Naive thymus-derived CD4-positive, alpha-beta T cell (primary cell): ENCODE measurements around the gene OOSP3. TPM values are rescaled to one million over a fixed set of nuclear protein-coding genes. Genes with fewer than 3 reads are reported as not detected.

Experiments used
- ATAC-seq: fragments of 150-1000 bp; cut with Tn5 transposase; 2 replicates; pipeline ENCODE4 v1.10.0; 2021; ENCODE audit warnings: mild to moderate bottlenecking, moderate library complexity
- CTCF ChIA-PET: fragments of 350-600 bp; sonication (Branson Sonifier 250); formaldehyde crosslinking; loops from one replicate; lab custom pipeline; 2021; ENCODE audit warnings: antibody characterized with exemption; lab: Charles Lee
- POLR2A ChIA-PET: fragments of 350-600 bp; sonication (Branson Sonifier 250); formaldehyde crosslinking; loops from one replicate; lab custom pipeline; 2021; ENCODE audit warnings: antibody characterized with exemption, inconsistent platforms; lab: Charles Lee
- DNase-seq, 9 donors: peaks; one replicate each; pipeline versions ENCODE4 v3.0.0 to v3.0.0-alpha.2; 2020 to 2022; ENCODE audit warnings: mixed read lengths in 1 of 9
- H3K27ac ChIP-seq: one replicate; pipeline ENCODE4 v1.7.0; 2013; ENCODE audit warnings: mild to moderate bottlenecking, low read depth, low read length, moderate library complexity
- H3K27me3 ChIP-seq, 2 donors: one replicate each; pipeline ENCODE4 v1.7.0; 2013; ENCODE audit warnings: low read length in 2 of 2, mild to moderate bottlenecking in 2 of 2, moderate library complexity in 2 of 2; ENCODE audit not compliant: control insufficient read depth in 2 of 2, insufficient read depth in 2 of 2
- H3K36me3 ChIP-seq, 3 experiments: 1 replicate in 2 of 3; 2 replicates in 1 of 3; pipeline ENCODE4 v1.7.0; 2013; ENCODE audit warnings: low read length in 3 of 3, mild to moderate bottlenecking in 3 of 3, moderate library complexity in 1 of 3; ENCODE audit not compliant: insufficient read depth in 3 of 3, control insufficient read depth in 2 of 3
- H3K4me1 ChIP-seq, 2 donors: one replicate each; pipeline ENCODE4 v1.7.0; 2013; ENCODE audit warnings: low read length in 2 of 2, mild to moderate bottlenecking in 2 of 2, moderate library complexity in 1 of 2; ENCODE audit not compliant: control insufficient read depth in 2 of 2, insufficient read depth in 2 of 2
- H3K4me3 ChIP-seq: 2 replicates; pipeline ENCODE4 v1.7.0; 2013; ENCODE audit warnings: mild to moderate bottlenecking, low read length
- H3K9me3 ChIP-seq, 3 experiments: 1 replicate in 2 of 3; 2 replicates in 1 of 3; pipeline ENCODE4 v1.7.0; 2013; ENCODE audit warnings: low read length in 3 of 3; ENCODE audit not compliant: control insufficient read depth in 2 of 3
- H3K27ac Mint-ChIP-seq, 9 donors: one replicate each; pipeline ENCODE4 v1.8.0; 2020 to 2022; ENCODE audit warnings: mixed read lengths in 9 of 9, mild to moderate bottlenecking in 8 of 9, moderate library complexity in 5 of 9, inconsistent platforms in 2 of 9
- H3K27me3 Mint-ChIP-seq, 5 donors: one replicate each; pipeline ENCODE4 v1.8.0; 2021 to 2022; ENCODE audit warnings: mixed read lengths in 5 of 5, mild to moderate bottlenecking in 1 of 5
- H3K36me3 Mint-ChIP-seq, 5 donors: one replicate each; pipeline ENCODE4 v1.8.0; 2020 to 2022; ENCODE audit warnings: mixed read lengths in 5 of 5, mild to moderate bottlenecking in 3 of 5, inconsistent platforms in 1 of 5
- H3K4me1 Mint-ChIP-seq, 7 donors: one replicate each; pipeline ENCODE4 v1.8.0; 2020 to 2022; ENCODE audit warnings: mixed read lengths in 7 of 7, mild to moderate bottlenecking in 3 of 7, inconsistent platforms in 1 of 7
- H3K4me3 Mint-ChIP-seq, 10 donors: one replicate each; pipeline ENCODE4 v1.8.0; 2020 to 2022; ENCODE audit warnings: mild to moderate bottlenecking in 10 of 10, mixed read lengths in 10 of 10, moderate library complexity in 6 of 10, inconsistent platforms in 2 of 10
- H3K9me3 Mint-ChIP-seq, 11 donors: one replicate each; pipeline ENCODE4 v1.8.0; 2020 to 2022; ENCODE audit warnings: mixed read lengths in 11 of 11, mild to moderate bottlenecking in 4 of 11, inconsistent platforms in 1 of 11, moderate library complexity in 1 of 11
- intact Hi-C, 2 donors: fragments of 100-400 bp; cut with micrococcal nuclease; formaldehyde crosslinking; loops; one replicate each; pipeline ENCODE4 v1.15.1; 2023
- polyA plus RNA-seq, 2 donors: library from polyadenylated mRNA; unstranded; fragments of 300-500 nt; fragmentation: Illumina TruSeq; gene quantifications; one replicate each; pipeline ENCODE4 v1.2.3, GENCODE V29; 2021
- total RNA-seq, 6 experiments: library from RNA in 5 of 6; stranded (reverse) in 5 of 6; gene quantifications; 1 replicate in 5 of 6; 2 replicates in 1 of 6; pipeline ENCODE4 v1.2.3 and lab custom pipeline; 2021 to 2026

OOSP3 gene
- total and polyA plus RNA-seq, 7 experiments from 2014 or later: not detected

GRCh38 chr11:59938132-59938531 lies 59.5 kb downstream of the OOSP3 start, which contains the start of gene OOSP1:
Gene OOSP1 (plus strand): TSS chr11:59938432. CDS start chr11:59938455, 23 bp downstream.
- Mint-ChIP-seq H3K4me1 (peaks cover 0 to 5% (median 0%) of the 10 kb centered on the region in 7 donors), H3K4me3 (no peak within 1 kb of the TSS), H3K9me3 (peaks cover 0 to 6% (median 0%) of the 10 kb centered on the region in 11 donors), H3K27me3 (peaks cover 0 to 22% (median 17%) of the 10 kb centered on the region in 5 donors), H3K27ac (no peak within 1 kb of the TSS), H3K36me3 (no peaks in the 10 kb centered on the region)
- intact Hi-C loops: no loop called here
- DNase-seq (no peak), ATAC-seq (no peak)
- Histone ChIP-seq H3K36me3 (no peaks in the 10 kb centered on the region), H3K4me1 (no peaks in the 10 kb centered on the region), H3K4me3 (no peak within 1 kb of the TSS), H3K27ac (no peak within 1 kb of the TSS), H3K9me3 (no peaks in the 10 kb centered on the region), H3K27me3 (no peaks in the 10 kb centered on the region)
- POLR2A ChIA-PET: no interaction called here
- CTCF ChIA-PET: interaction anchor here (0.6 to 0.8 kb wide), 2 partner anchors 37 to 1049 kb away, joined by 3 read pairs; no protein-coding TSS in a partner anchor

DNA sequence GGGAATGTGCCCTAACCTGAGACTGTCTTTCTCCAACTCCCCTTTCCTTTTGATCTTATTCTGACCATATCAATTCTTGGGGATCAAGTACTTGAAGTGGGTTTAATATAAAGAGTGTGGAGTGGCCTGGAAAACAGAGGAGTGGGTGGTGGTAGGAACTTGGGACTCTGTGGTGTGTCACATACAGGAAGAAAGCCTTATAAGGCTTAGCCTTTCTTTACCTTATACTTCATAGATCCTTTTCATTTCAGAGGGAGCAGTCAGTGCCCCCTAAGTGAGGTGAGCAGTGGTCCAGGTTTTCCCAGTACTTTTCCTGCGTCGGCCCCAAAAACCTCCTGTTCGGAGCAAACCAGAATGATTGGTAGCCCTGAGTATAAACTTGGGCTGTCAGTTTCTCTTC lies 60.1 kb downstream of the OOSP3 start:
- peaks cover 0 to 25% (median 22%) of the 10 kb centered on the region in 5 donors for H3K27me3 Mint-ChIP-seq
- intact Hi-C loops: no loop called here

GRCh38 chr11:59939482-59939881 lies 60.9 kb downstream of the OOSP3 start:
- no peaks in the 10 kb centered on the region for H3K4me1 ChIP-seq
- H3K27ac Mint-ChIP-seq: no peak overlapping the region
- no peaks in the 10 kb centered on the region for H3K9me3 ChIP-seq
- no peaks in the 10 kb centered on the region for H3K36me3 ChIP-seq
- peaks cover 0 to 5% (median 0%) of the 10 kb centered on the region in 7 donors for H3K4me1 Mint-ChIP-seq
- H3K27me3 Mint-ChIP-seq: peaks cover 0 to 32% (median 23%) of the 10 kb centered on the region in 5 donors
- H3K4me3 ChIP-seq: no peak overlapping the region
- intact Hi-C loops: no loop called here
- ATAC-seq (no peak), DNase-seq (no peak)
- H3K4me3 Mint-ChIP-seq: no peak overlapping the region
- CTCF ChIA-PET: no interaction called here
- no peaks in the 10 kb centered on the region for H3K27me3 ChIP-seq
- H3K9me3 Mint-ChIP-seq: peaks cover 0 to 13% (median 1%) of the 10 kb centered on the region in 11 donors
- H3K36me3 Mint-ChIP-seq: no peaks in the 10 kb centered on the region
- no peak overlapping the region for H3K27ac ChIP-seq
- POLR2A ChIA-PET: no interaction called here

More for the DNA sequence above, 60.1 kb downstream of the OOSP3 start:
- Mint-ChIP-seq H3K4me3 (no peak overlapping the region), H3K4me1 (peaks cover 0 to 5% (median 0%) of the 10 kb centered on the region in 7 donors), H3K27ac (no peak overlapping the region), H3K9me3 (peaks cover 0 to 8% (median 0%) of the 10 kb centered on the region in 11 donors), H3K36me3 (no peaks in the 10 kb centered on the region)
- Histone ChIP-seq H3K36me3 (no peaks in the 10 kb centered on the region), H3K27me3 (no peaks in the 10 kb centered on the region), H3K4me1 (no peaks in the 10 kb centered on the region), H3K4me3 (no peak overlapping the region), H3K9me3 (no peaks in the 10 kb centered on the region), H3K27ac (no peak overlapping the region)
- POLR2A ChIA-PET: no interaction called here
- ATAC-seq (no peak), DNase-seq (no peak)
- CTCF ChIA-PET: interaction anchor here (0.6 kb wide), 1 partner anchor 36 kb away, joined by 3 read pairs; no protein-coding TSS in a partner anchor

GRCh38 chr11:59941091-59941490 lies 62.5 kb downstream of the OOSP3 start:
- H3K4me1 Mint-ChIP-seq: peaks cover 0 to 5% (median 0%) of the 10 kb centered on the region in 7 donors
- no peak for ATAC-seq
- Histone ChIP-seq H3K36me3 (no peaks in the 10 kb centered on the region), H3K4me1 (no peaks in the 10 kb centered on the region), H3K27ac (no peak overlapping the region), H3K4me3 (no peak overlapping the region), H3K27me3 (no peaks in the 10 kb centered on the region), H3K9me3 (no peaks in the 10 kb centered on the region)
- ChIA-PET POLR2A (no interaction called here), CTCF (no interaction called here)
- intact Hi-C loops: no loop called here
- no peak overlapping the region for H3K27ac Mint-ChIP-seq
- H3K4me3 Mint-ChIP-seq: no peak overlapping the region
- no peak for DNase-seq
- peaks cover 0 to 13% (median 2%) of the 10 kb centered on the region in 11 donors for H3K9me3 Mint-ChIP-seq
- peaks cover 0 to 5% (median 0%) of the 10 kb centered on the region in 5 donors for H3K36me3 Mint-ChIP-seq
- H3K27me3 Mint-ChIP-seq: peaks cover 0 to 42% (median 32%) of the 10 kb centered on the region in 5 donors

DNA sequence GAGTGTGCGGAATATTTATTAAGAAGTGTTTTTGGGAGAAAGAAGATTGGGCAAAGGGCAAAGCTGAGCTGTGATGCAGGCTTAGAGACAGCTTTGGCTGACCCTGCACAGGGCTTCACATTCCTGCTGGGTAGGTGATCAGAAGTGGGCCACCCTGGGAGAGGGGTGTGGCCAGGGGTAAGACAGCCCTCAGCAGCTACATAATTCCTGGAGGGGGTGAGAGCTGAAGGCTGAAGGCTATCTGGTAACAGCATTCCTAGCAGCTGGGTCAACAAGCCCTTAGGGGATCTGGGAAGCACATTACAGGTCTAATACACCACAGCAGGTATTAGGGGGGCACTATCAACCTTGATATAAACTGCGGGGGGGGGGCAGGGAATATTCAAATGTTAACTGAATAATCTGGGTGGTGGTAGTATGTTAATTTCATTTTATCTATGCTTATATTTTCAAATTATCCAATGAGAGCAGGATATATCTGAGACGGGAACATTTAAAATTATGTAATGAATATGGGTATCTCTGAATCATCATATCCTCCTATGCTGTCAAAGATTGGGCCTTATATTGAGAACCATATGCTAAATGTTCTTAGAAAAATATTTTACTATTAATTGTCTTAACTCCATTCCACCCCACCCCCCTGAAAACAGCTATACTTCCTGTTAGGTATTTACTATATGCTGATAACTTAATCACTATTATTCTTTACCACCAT lies 65.6 kb downstream of the OOSP3 start:
- DNase-seq: no peak
- ChIA-PET CTCF (no interaction called here), POLR2A (interaction anchor here (0.6 kb wide), 1 partner anchor 49 kb away, joined by 5 read pairs; no protein-coding TSS in a partner anchor)
- H3K27ac Mint-ChIP-seq: no peak overlapping the region
- peaks cover 0 to 4% (median 0%) of the 10 kb centered on the region in 7 donors for H3K4me1 Mint-ChIP-seq
- Histone ChIP-seq H3K36me3 (no peaks in the 10 kb centered on the region), H3K27ac (no peak overlapping the region), H3K27me3 (no peaks in the 10 kb centered on the region), H3K9me3 (no peaks in the 10 kb centered on the region), H3K4me1 (no peaks in the 10 kb centered on the region), H3K4me3 (no peak overlapping the region)
- no peak overlapping the region for H3K4me3 Mint-ChIP-seq
- H3K36me3 Mint-ChIP-seq: peaks cover 0 to 5% (median 0%) of the 10 kb centered on the region in 5 donors
- no peak for ATAC-seq
- peaks cover 0 to 8% (median 2%) of the 10 kb centered on the region in 11 donors for H3K9me3 Mint-ChIP-seq
- peaks cover 0 to 53% (median 41%) of the 10 kb centered on the region in 5 donors for H3K27me3 Mint-ChIP-seq
- intact Hi-C loops: no loop called here

DNA sequence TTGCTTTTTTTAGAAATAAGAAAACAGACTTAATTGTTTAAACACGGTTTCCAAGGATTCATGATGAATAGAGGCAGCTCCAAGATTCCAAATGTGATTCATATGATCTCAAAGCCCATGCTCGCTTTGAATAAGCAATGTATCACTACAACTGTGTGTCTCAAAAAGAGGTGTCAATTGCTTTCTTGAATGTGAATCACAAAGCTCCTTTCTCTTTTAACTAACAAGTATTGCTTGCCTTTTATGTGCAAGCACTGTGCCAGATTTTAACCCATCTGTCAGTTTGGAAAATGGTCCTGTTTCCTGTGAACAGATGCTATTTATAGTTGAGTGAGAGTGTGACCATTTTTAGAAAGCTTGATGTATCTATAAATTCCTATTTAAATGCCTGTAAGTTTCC lies 66.1 kb downstream of the OOSP3 start:
- Histone ChIP-seq H3K4me3 (no peak overlapping the region), H3K27me3 (no peaks in the 10 kb centered on the region), H3K36me3 (no peaks in the 10 kb centered on the region), H3K9me3 (no peaks in the 10 kb centered on the region), H3K4me1 (no peaks in the 10 kb centered on the region), H3K27ac (no peak overlapping the region)
- no peak for DNase-seq
- no peak overlapping the region for H3K4me3 Mint-ChIP-seq
- peaks cover 0 to 8% (median 1%) of the 10 kb centered on the region in 11 donors for H3K9me3 Mint-ChIP-seq
- ChIA-PET POLR2A (no interaction called here), CTCF (no interaction called here)
- no peaks in the 10 kb centered on the region for H3K4me1 Mint-ChIP-seq
- H3K27ac Mint-ChIP-seq: no peak overlapping the region
- ATAC-seq: no peak
- intact Hi-C loops: no loop called here
- H3K27me3 Mint-ChIP-seq: peaks cover 0 to 53% (median 40%) of the 10 kb centered on the region in 5 donors
- peaks cover 0 to 5% (median 0%) of the 10 kb centered on the region in 5 donors for H3K36me3 Mint-ChIP-seq
